Stromal cell of bone marrow (primary cell): Measurements from ENCODE around the gene APC2.

Experiments used
- DNase-seq: peaks from one replicate; pipeline ENCODE4 v3.0.0-alpha.2; 2012; ENCODE audit warnings: low read depth

Gene APC2

GRCh38 chr19:1446713-1447481, 3.0 kb upstream of the APC2 start:
- no peak for DNase-seq

- DNase-seq, result no peak
Measured at GRCh38 chr19:1447504-1447903, 2.4 kb upstream of the APC2 start.

- DNase-seq, result no peak
Measured at GRCh38 chr19:1447944-1448343, 2.0 kb upstream of the APC2 start.

GRCh38 chr19:1450735-1451731, 1.1 kb downstream of the APC2 start:
- DNase-seq, result no peak

- no peak for DNase-seq
Measured at GRCh38 chr19:1451916-1452801, 2.2 kb downstream of the APC2 start.

- no peak for DNase-seq
Measured at GRCh38 chr19:1452802-1453524, 3.0 kb downstream of the APC2 start.

- no peak for DNase-seq
Measured at GRCh38 chr19:1453525-1454364, 3.8 kb downstream of the APC2 start.

- DNase-seq, result no peak
Measured at GRCh38 chr19:1455002-1455335, 5.0 kb downstream of the APC2 start.

GRCh38 chr19:1455336-1456120, 5.6 kb downstream of the APC2 start:
- DNase-seq, result no peak

- DNase-seq, result no peak
Measured at GRCh38 chr19:1456121-1456900, 6.4 kb downstream of the APC2 start.

- no peak for DNase-seq
Measured at GRCh38 chr19:1457031-1457739, 7.3 kb downstream of the APC2 start.

- DNase-seq, result no peak
Measured at GRCh38 chr19:1457892-1458291, 8.0 kb downstream of the APC2 start.

- no peak for DNase-seq
Measured at GRCh38 chr19:1459479-1459878, 9.6 kb downstream of the APC2 start.

- no peak for DNase-seq
Measured at GRCh38 chr19:1460033-1460995, 10.4 kb downstream of the APC2 start.

- no peak for DNase-seq
Measured at GRCh38 chr19:1461862-1462261, 11.9 kb downstream of the APC2 start.

- no peak for DNase-seq
Measured at GRCh38 chr19:1465191-1466016, 15.5 kb downstream of the APC2 start.
